Lower leg skin (tissue), 3 donors: ENCODE measurements around the gene PRLH.

Experiments
- CTCF ChIP-seq, 3 donors: fragments of 450-650 bp; IDR thresholded peaks; one replicate each; pipeline ENCODE4 v1.5.1; 2016; ENCODE audit warnings: antibody characterized with exemption in 3 of 3, mild to moderate bottlenecking in 3 of 3, moderate library complexity in 2 of 3
- POLR2A ChIP-seq, 2 donors: fragments of 450-650 bp; IDR thresholded peaks; one replicate each; pipeline ENCODE4 v1.6.1; 2016 to 2017; ENCODE audit warnings: antibody characterized with exemption in 2 of 2, mild to moderate bottlenecking in 1 of 2, moderate library complexity in 1 of 2

DNA sequence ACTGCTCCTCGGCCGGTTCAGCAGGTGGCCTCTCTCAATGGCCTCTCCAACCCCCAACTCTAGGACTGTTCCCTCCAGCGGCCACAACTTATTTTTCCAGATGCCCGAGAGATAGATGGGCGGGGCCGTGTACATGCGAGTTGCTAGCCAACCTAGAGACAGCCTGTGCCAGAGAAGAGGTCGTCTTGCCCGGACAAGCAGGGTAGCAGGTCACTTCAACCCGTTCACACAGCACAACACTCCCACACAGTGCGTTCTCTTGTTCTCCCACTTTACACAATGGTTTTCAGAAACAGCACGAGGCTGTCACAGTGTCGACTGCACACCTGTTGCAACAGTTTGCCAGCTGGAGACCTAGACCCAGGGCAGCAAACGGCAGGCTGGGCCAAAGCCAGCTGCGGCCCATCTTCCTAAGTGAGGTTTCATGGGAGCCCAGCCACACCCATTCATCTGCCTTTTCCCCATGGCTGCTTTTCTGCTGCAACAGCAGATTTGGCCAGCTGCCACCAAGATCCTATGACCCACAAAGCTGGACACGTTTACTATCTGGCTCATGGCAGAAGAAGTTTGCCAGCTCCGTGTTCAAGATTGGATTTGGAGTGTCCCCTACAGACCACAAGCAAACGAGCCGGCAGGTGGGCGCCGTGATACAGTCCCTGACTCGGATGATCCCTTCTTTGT is 7.3 kb upstream of the PRLH start:
- TF ChIP-seq CTCF (IDR thresholded peaks at IDR 0.05) (no peak), POLR2A (IDR thresholded peaks at IDR 0.05) (no peak)
